Ovary (tissue), 3 donors: ENCODE measurements around the gene JADE2.

Source experiments
- CTCF ChIP-seq, 3 donors: fragments of 450-650 bp in 2 of 3; fragments of 200-600 bp in 1 of 3; IDR thresholded peaks; one replicate each; pipeline versions ENCODE4 v1.5.1 to v1.8.0; 2016 to 2022; ENCODE audit warnings: antibody characterized with exemption in 3 of 3, mild to moderate bottlenecking in 1 of 3
- EP300 ChIP-seq: sonication (generic); formaldehyde crosslinking; IDR thresholded peaks from one replicate; pipeline ENCODE4 v1.6.1; 2017; ENCODE audit warnings: antibody characterized with exemption
- POLR2A ChIP-seq: fragments of 450-650 bp; IDR thresholded peaks from one replicate; pipeline ENCODE4 v1.6.1; 2017; ENCODE audit warnings: antibody characterized with exemption, mild to moderate bottlenecking, moderate library complexity
- donor health status: DM: no; HTN: no; CAD: no.

- TF ChIP-seq CTCF (IDR thresholded peaks at IDR 0.05) (no peak), POLR2A (no peak), EP300 (no peak)
Observed at GRCh38 chr5:134568761-134569695, 43.6 kb downstream of the JADE2 start.
